CD4-positive, alpha-beta T cell treated with Interleukin-12 subunit alpha and Interleukin-12 subunit beta, for 1 hour (primary cell): ENCODE measurements around the gene PARVA.
A peak's percentile ranks its signal among the peaks of the same experiment; 100 is the strongest.
"Not testable (repeated sequence)": the region's sequence is repeated elsewhere in the genome, so short reads cannot be mapped to it uniquely, and the experiment has no call there.

ENCODE experiments used
- DNase-seq: peaks from one replicate; pipeline ENCODE4 v3.0.0-alpha.2; 2020

PARVA gene, protein sequence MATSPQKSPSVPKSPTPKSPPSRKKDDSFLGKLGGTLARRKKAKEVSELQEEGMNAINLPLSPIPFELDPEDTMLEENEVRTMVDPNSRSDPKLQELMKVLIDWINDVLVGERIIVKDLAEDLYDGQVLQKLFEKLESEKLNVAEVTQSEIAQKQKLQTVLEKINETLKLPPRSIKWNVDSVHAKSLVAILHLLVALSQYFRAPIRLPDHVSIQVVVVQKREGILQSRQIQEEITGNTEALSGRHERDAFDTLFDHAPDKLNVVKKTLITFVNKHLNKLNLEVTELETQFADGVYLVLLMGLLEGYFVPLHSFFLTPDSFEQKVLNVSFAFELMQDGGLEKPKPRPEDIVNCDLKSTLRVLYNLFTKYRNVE

DNA sequence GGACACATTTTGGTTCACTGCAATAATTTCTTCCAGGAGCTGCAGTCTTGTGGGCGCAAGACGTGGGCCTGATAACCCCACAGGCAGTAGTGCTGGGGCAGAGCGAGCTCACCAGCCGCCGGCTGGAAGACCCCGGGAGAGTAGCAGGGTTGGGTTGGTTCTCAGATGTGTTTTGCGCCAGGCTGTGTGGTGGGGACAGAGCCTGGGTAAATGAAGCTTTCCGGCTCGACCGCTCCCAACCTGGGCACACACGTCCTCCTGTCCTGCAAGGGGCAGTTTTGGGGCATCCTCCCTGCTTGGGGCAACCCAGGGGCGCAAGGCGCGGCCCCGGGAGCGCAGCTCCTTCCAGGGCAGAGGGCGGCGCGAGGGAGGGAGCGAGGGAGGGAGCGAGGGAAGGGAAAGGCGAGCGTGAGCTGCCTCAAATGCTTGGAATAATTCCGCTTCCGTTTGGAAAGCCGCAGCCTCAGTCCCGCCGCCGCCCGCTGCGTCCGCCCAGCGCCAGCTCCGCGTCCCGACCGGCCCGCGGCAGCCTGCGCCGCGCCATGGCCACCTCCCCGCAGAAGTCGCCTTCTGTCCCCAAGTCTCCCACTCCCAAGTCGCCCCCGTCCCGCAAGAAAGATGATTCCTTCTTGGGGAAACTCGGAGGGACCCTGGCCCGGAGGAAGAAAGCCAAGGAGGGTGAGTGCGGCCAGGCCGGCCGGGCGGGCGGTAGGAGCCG is at the start of gene PARVA:
TSS of gene PARVA (plus strand) at position 466 of the 718 bp plus-strand sequence. CDS start at position 543, 77 bp downstream.
- DNase-seq = no peak

DNA sequence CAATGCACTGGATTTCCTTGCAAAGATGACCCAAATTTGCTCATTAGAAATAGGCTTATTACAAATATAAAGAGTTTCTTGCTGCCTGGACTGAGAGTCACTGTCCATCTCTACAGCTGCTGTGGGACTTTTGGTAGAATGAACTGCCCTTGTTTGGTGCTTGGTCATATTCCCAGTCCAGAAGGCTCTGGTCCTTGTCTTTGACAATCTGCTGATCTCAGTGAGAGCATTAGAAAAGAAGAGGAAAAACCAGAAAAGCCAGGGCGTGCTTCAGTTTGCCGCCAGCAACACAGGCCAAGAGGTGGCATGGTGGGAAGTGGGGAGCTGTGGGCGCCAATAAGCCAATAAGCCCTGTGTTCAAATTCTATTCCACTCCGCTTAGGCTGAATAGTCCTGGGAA is 48.2 kb upstream of the PARVA start:
- no peak for DNase-seq

DNA sequence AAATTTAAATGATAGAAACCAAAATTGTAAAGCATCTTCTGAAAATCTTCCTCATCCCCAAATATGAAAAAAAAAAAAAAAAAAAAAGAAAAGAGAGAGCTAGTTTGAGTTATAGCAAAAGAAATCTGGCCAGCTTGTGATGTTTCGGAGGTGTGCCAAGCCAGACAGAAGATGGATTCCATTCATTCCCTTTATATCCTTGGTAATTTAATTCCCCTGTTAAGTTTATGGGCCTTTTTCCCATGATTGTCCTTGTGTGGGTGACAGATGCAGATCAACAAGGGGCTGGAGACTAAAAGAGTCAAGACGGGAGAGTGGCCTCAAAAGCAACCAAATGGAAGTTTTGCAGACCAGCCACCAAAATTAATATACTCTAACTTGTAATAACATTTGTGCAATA is 47.6 kb upstream of the PARVA start:
- no peak for DNase-seq

DNA sequence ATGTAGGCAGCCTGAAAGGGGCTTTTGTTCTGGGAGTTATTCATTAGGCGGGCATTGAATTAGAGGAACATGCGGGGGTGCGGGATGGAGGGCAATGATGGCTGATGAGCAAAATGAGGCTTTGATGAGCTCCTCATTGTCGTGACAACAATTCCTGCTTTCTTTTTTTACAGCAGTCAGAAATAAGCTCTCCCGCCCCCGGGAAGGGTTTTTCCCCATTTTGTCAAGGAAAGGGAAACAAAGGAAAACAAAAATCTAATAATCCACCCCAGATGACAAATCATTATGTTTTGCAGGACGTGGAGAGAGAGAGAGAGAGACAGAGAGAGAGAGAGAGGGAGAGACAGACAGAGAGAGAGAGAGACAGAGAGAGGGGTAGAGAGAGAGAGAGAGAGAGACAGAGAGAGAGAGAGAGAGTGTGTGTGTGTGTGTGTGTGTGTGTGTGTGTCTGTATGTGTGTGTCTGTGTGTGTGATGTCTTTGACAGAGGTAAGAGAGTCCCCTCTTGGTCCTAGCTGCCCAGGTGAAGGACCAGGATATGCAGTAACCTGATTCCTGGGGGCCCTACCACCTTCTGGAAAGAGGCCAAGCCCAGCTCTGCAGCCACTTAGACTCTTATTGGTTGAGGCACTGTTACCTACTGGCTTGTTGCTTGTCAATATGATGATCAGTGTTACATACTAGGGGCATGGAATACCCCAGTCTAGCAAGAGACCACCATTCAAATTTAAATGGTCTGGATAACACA is 46.7 kb upstream of the PARVA start:
- no peak for DNase-seq

DNA sequence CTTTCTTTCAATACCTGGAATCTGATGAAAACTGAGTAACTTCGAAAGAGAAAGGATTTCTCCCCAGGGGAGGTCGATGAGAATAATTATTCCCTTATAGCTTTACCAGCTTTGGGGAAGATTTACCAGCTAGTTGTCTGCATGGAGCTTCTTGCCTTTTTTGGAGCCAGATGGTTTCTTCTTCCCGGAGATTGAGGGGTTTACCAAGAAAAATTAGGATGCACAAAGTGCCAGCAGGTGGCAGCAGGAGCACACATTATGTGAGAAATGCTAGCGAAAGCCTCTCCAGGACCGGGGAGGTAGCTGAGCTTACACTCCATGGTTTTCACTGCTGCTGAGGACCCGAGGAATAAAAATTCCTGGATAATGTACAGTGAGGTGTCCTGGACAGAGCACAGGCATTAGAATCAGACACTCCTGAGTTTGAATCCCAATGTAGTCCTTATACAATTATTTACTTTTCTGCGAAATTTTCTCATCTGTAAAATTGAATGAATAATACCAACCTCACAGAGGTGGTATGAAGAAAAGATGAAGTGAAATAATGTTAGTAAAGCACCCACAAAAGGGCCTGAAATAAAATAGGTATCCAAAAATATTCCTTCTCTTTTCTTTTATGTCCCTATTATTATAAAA is 46.0 kb upstream of the PARVA start:
- DNase-seq = peak; percentile 71

DNA sequence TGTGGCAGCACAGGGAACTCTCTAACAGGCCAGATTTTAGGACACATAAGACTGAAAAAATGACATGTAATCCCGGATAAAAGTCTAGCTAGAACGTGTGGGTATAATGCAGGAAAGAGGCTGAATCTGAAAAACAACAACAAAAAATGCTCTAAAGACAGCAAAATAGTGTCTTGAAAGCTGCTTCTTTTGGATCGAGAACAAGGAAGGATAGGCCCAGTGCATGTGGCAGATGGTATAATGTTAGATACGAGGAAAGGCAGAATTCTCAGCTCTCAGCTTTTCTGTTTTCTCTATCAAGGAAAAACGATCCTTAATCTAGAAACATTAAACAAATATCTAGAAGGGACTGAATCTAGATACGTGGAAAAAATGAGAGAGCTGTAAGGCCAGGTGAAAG is 33.8 kb upstream of the PARVA start:
- no peak for DNase-seq

DNA sequence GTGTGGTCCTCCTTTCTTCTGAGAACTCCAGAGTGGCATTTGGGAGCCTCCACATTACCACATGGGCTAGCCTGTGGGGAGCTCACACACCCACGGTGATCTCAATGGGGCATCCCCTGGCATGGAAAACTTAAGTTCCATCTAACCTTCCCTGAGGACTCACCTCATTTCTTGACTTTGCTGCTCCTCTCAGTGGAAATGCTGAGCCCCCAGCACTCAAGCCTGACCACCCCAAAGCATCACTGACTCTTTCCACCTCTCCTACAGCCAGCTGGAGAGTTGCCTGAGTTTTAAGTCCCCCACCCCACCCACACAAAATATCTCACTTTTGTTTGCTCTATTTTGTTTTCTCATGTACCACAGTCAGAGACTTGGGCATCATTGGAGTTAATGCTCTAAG is 23.8 kb upstream of the PARVA start:
- no peak for DNase-seq

DNA sequence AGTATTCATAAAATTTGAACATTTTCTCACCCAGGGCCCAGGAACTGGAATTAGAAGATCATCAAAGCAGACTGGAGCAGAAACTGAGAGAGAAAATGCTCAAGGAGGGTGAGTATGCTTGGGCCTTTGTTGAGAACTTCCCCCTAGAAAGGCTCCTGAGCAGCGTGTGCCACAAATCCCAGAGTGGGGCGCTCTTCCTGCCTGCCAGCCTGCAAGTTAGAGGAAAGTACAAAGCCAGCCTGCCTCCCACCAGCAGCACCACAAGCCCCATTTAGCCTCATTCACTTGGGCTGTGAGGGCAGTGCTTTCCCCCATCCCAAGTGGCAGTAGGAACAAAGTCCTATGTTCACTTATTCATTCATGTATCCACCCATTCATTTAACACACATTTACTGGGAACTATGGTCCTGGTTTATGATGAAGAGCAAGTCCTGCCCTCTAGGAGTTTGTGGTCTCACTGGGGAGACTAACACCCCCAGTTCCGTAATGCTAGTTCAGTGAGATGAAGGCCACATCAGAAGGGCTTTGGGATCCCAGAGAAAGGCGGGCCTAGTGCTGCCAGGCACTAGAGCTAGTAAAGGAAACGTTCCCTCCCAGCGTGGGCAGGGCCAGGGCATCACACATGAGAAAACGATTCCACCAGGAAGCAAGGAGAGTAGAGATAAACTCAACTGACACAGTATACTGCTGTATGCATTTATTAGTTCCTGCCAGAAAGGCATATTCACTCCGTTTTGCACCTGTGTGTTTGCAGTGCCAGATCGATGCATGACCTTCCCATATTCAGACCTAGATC is 22.4 kb upstream of the PARVA start:
- DNase-seq = no peak

DNA sequence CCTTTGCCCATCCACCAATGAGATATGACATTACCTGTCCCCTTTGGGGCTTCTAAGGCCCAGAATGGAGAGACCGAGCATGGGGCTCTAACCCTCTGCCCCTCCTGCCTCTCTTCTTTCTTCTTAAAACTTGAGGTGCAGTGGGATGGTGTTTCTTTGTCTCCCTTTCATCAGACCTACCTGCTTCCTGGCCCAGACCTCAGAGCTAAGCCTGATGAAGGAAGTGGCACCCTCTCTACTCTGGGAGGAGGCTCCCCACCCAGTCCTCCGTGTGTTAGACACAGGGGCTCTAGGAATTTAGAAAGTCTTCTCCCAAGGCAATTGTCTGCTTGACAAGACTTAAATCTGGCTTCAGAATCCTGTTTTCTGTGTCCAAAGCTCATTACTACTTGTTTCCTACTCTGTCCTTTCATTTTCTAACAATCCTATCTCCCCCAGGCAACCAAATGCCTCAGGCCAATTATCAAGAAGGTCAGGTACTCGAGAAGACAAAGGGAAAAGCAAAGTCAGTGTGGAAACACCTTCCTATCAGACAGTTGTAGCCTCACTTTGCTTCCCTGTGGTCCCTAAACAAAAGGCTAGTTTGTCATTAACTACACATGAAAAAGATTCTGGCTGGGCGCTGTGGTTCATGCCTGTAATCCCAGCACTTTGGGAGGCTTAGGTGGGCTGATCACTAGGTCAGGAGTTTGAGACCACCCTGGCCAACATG is 20.3 kb upstream of the PARVA start:
- peak; percentile 15 for DNase-seq

DNA sequence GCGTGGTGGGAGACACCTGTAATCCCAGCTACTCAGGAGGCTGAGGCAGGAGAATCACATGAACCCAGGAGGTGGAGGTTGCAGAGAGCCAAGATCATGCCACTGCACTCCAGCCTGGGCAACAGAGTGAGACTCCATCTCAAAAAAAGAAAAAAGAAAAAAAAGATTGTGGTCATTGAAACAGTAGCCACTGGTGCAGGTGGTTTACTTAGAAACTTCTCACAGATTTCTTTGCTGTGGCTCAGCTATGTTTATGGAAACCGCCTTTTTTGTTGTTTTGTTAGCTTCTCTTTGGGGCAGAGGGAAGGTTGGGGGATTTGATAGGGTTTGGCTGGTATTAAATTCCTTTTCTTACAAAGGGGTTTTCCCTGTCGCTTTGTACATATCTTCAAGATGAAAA is 19.7 kb upstream of the PARVA start:
- not testable (repeated sequence) for DNase-seq

DNA sequence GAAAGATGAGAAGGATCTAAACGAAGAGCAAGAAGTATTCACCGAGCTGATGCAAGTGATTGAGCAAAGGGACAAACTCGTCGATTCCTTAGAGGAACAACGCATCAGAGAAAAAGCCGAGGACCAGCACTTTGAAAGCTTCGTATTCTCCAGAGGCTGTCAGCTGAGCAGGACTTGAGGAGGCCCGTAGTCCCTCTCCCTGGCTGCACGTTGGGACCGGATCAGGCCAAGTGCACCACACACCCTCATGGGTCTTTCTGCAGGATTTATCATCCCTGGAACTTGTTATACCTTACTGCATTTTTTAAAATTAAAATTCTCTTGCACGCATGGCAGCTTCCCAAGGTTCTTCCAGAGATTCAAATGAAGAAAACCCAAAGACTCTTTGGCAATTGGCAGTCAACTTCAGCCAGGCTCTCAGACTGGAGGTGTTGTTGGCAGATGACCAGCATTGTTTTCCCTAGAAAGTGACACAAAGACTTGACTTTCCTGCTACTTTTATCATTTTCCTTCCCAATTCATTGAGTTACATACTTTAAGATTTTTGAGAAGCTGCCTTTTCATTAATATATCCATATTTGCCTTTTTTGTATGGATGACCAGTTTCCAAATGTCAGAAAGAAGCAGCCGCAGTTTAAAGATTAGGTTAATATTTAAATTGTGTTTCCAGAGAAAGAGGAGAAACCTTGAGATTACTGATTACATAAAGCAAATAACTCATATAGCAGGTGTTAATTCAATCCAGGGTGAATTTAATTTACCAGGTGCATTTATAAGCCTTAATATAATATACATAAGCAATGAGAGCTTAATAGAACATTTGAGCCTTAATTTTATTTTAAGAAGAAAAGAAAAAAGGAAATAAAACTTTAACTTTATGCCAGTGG is 18.8 kb upstream of the PARVA start:
- no peak for DNase-seq

DNA sequence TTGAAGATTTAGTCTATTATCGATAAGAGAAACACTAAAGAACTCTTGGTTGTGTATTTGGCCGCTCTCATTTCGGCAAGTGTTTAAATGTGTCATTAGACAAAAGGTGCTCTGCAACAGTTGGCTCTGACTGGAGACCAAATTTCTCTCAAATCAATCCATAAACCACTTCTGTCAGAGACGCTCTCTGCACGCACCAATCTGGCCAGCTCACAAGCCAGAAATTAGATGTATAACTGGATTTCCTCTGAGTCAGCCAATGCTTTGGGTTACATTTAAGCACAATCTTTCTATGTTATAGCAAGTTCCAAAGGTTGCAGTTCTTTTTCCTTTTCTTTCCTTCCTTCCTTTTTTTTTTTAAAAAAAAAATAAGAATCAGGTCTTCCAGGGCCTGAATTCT is 17.6 kb upstream of the PARVA start:
- no peak for DNase-seq

DNA sequence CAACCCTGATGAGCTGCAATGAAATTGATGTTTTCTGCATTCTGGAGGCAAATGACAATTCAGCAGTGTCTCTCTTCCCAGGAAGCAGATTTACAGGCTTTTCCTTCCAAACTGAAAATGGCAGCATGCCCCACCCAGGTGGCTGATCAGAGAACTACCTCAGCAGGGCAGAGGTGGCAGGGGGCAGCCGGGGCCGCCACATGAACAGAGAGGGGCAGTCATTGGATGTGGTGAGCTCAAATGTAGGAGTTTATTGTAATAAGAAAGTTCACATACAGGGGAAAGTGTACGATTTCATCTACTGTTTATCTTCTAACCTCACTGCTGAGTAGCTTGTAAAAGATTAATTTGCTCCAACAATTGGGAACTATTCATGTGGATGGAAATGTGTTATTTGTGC is 15.7 kb upstream of the PARVA start:
- DNase-seq = no peak

DNA sequence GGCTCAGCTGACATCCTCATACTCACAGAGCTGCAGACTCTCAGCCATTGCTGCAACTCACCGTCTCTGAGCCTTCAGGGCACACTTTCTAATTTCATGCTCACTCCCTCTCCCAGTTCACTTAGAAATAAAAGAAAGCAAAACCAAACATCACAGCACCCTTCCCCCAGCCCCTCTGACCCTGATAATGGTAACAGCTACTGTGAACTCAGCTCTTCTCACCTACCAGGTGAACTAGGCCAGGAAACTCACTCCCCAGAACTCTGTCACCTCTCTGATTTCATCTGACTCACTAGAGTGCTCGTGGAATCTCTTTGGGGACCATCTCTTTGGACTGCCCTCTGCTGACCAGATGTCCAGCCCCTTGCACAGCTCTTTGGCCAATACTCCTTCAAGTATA is 14.5 kb upstream of the PARVA start:
- peak; percentile 15 for DNase-seq

DNA sequence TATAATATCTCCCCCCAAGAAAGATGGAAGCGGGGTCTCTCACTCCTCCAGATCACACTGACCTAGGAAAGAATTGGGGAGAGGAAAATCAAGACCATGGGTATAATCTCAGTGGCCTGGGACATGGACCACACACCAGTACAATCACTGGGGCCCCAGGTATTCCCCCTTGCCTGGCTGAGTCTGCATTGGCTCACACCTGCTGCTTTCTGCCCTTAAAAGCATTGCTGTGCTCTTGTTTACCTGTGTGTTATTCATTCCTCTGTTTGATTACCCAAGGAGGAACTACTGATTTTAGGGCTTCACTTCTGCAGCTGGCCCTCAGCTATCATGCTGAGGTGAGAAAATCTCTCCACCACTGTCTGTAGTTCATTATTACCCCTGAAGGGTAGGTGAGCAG is 14.0 kb upstream of the PARVA start:
- DNase-seq = no peak

DNA sequence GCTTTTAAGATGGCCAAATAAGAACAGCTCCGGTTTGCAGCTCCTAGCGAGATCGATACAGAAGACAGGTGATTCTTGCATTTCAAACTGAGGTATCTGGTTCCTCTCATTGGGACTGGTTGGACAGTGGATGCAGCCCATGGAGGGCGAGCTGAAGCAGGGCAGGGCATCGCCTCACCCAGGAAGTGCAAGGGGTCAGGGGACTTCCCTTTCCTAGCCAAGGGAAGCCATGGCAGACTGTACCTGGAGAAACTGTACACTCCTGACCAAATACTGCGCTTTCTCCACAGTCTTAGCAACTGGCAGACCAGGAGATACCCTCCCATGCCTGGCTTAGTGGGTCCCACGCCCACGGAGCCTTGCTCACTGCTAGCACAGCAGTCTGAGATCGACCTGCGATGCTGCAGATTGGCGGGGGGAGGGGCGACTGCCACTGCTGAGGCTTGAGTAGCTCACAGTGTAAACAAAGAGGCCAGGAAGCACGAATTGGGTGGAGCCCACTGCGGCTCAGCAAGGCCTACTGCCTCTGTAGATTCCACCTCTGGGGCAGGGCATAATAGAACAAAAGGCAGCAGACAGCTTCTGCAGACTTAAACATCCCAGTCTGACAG is 11.3 kb upstream of the PARVA start:
- DNase-seq = peak; percentile 62

DNA sequence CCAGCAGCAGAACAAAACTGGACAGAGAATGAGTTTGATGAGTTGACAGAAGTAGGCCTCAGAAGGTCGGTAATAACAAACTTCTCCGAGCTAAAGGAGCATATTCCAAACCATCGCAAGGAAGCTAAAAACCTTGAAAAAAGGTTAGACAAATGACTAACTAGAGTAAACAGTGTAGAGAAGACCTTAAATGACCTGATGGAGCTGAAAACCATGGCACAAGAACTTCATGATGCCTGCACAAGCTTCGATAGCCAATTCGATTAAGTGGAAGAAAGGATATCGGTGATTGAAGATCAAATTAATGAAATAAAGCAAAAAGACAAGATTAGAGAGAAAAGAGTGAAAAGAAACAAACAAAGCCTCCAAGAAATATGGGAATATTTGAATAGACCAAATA is 10.3 kb upstream of the PARVA start:
- not testable (repeated sequence) for DNase-seq

DNA sequence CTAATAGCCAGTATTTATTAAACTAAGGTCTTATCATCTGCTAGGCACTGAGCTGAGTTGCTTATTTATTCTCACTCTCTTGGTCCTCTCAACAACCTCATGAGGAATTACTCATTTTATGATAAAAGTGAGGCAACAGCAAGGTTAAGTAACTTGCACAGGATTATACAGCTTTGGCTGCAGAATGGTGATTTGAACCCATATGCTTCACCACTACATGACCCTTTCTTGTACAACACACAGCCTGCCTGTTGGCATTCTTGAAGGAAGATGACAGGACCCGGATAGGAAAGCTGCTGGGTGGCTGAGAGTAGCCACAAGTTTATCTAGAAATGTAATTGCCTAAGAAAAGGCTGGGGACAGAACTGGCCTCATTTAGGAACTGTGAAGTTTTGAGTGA is 5.3 kb upstream of the PARVA start:
- DNase-seq = no peak

DNA sequence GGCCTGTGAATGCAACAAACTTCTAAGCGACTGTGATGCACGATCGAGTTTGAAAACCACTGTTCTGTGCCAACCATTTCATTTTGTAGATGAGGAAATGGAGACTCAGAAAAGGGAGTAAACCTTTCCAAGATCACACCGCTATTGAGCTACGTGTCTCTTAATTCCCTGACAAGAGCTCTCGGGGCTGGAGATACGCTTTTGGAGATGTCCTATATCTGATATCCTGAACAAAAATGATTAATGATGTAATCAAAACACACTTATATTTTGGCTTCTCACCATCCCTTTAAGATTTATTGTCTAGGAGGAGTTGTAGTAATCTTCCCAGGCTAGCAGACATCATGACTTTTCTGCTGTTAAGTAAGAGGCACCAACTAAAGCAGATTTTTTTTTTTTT is 1.7 kb upstream of the PARVA start:
- DNase-seq = no peak
